ENCODE data around the gene COX20. TPM values are rescaled to one million over a fixed set of nuclear protein-coding genes. Genes with fewer than 3 reads are reported as not detected.

COX20 gene
- total and polyA plus RNA-seq, 2 of the 8 experiments (the other 6 are each of a cell fraction or from before 2014, with no cell fraction given) = 17.5 to 28.8 TPM

- H3K56ac ChIP-seq (replicated peaks; ENCODE audit: insufficient read length, low read depth, low read length) = no peak overlapping the region
- H3K27ac ChIP-seq (ENCODE audit: low read depth, low read length) = no peak overlapping the region
- H2BK20ac ChIP-seq (ENCODE audit: low read length) = no peak overlapping the region
- no peaks in the 10 kb centered on the region for H3K79me1 ChIP-seq (ENCODE audit: low read depth, low read length)
- H3K14ac ChIP-seq (ENCODE audit: insufficient read length) = no peak overlapping the region
- H3K23me2 ChIP-seq (ENCODE audit: low read depth, low read length) = no peaks in the 10 kb centered on the region
- no peak overlapping the region for H4K91ac ChIP-seq (replicated peaks; ENCODE audit: insufficient read length, low read length)
- no peak overlapping the region for H2BK120ac ChIP-seq (replicated peaks; ENCODE audit: low read depth, low read length)
- H3K18ac ChIP-seq (ENCODE audit: extremely low read depth, low read length) = no peak overlapping the region
- no peaks in the 10 kb centered on the region for H3K36me3 ChIP-seq (ENCODE audit: control insufficient read depth in 2 of 4, insufficient read depth in 4 of 4, low read length in 3 of 4)
- 95% methylated on average over 4 of the region's 4 CpGs; no CpG with 5 or more reads in 1 of the 2 experiments for WGBS, 2 experiments (ENCODE audit: extremely low coverage in 1 of 2, insufficient coverage in 1 of 2, insufficient read length in 1 of 2, insufficient replicate concordance in 2 of 2, low coverage in 1 of 2, low lambda C conversion rate in 2 of 2, missing lambda C conversion rate in 1 of 2)
- DNase-seq (ENCODE audit: low read depth in 1 of 2, low spot score in 2 of 2) (no peak), FAIRE-seq (no peak)
- H3K9me3 ChIP-seq (ENCODE audit: insufficient read depth in 2 of 2, low read depth in 1 of 2, low read length in 1 of 2) = no peaks in the 10 kb centered on the region; a peak in 1 of 4 replicates
- no peak overlapping the region for H2AK5ac ChIP-seq (ENCODE audit: low read depth, low read length)
- H3K4me3 ChIP-seq (ENCODE audit: extremely low read depth in 1 of 4, insufficient read depth in 2 of 4, low read depth in 3 of 4, low read length in 4 of 4) = no peak overlapping the region
- POLR2A ChIA-PET (ENCODE audit: partially characterized antibody) = interaction anchor here (1.0 kb wide), 1 partner anchor 8 kb away, joined by 4 read pairs; no protein-coding TSS in a partner anchor
- peak overlapping the region; percentile 15; the same call in 1 of the 2 replicates for H2BK5ac ChIP-seq (ENCODE audit: low read depth, low read length)
- CTCF ChIA-PET (ENCODE audit: partially characterized antibody) = interaction anchor here (0.9 to 2.9 kb wide), 6 partner anchors 8 to 185 kb away, joined by 3 to 14 read pairs (median 6); no protein-coding TSS in a partner anchor
- no peak overlapping the region for H4K5ac ChIP-seq (ENCODE audit: insufficient read length, low read depth, low read length)
- H2BK12ac ChIP-seq (ENCODE audit: low read depth, low read length) = no peak overlapping the region; the same call in 1 of the 2 replicates
- no peaks in the 10 kb centered on the region for H3K27me3 ChIP-seq (replicated peaks in 1 of 4; ENCODE audit: control insufficient read depth in 3 of 4, extremely low read depth in 1 of 4, insufficient read depth in 3 of 4, low read length in 3 of 4)
- H2AFZ ChIP-seq (ENCODE audit: low read length) = no peak overlapping the region
- no peaks in the 10 kb centered on the region for H4K20me1 ChIP-seq (replicated peaks in 1 of 2; ENCODE audit: control insufficient read depth in 1 of 2, insufficient read depth in 2 of 2, low read length in 2 of 2)
- H4K8ac ChIP-seq (ENCODE audit: extremely low read depth, insufficient read depth, low read length) = no peak overlapping the region
- no peak overlapping the region for H3K23ac ChIP-seq (ENCODE audit: insufficient read length)
- no peaks in the 10 kb centered on the region for H3K79me2 ChIP-seq (ENCODE audit: control insufficient read depth in 1 of 2, insufficient read depth in 2 of 2, low read length in 2 of 2)
- no peak overlapping the region for H3K9ac ChIP-seq (replicated peaks in 1 of 4; ENCODE audit: extremely low read depth in 1 of 4, low read depth in 3 of 4, low read length in 3 of 4)
- no peak overlapping the region for H3K4me2 ChIP-seq (ENCODE audit: insufficient read depth in 1 of 2, low read depth in 2 of 2, low read length in 2 of 2)
- no peak overlapping the region for H2BK15ac ChIP-seq (ENCODE audit: low read length)
- H3K4me1 ChIP-seq (replicated peaks in 1 of 4; ENCODE audit: control insufficient read depth in 3 of 4, insufficient read depth in 4 of 4, low read length in 3 of 4) = peaks cover 0 to 8% (median 3%) of the 10 kb centered on the region in 4 experiments; a peak in 4 of 7 replicates
- H3K4ac ChIP-seq (replicated peaks; ENCODE audit: insufficient read length, low read depth, low read length) = no peak overlapping the region
- TF ChIP-seq BACH1 (IDR thresholded peaks at IDR 0.05; ENCODE audit: low read length) (no peak), YY1 (IDR thresholded peaks at IDR 0.05; ENCODE audit: low read depth, low read length) (no peak), USF2 (IDR thresholded peaks at IDR 0.05; ENCODE audit: low read length) (no peak), KDM4A (IDR thresholded peaks at IDR 0.05; ENCODE audit: low read depth, low read length, severe bottlenecking) (no peak), KDM5A (IDR thresholded peaks at IDR 0.05; ENCODE audit: low read length) (no peak), POLR2AphosphoS5 (IDR thresholded peaks at IDR 0.05; ENCODE audit: low read depth, low read length) (no peak), NANOG (IDR thresholded peaks at IDR 0.05; ENCODE audit: insufficient read depth, low read depth, low read length, poor library complexity, severe bottlenecking) (no peak), TEAD4 (IDR thresholded peaks at IDR 0.05; ENCODE audit: low read depth, low read length) (no peak), POU5F1 (IDR thresholded peaks at IDR 0.05; ENCODE audit: low read depth, low read length) (no peak), EZH2 (IDR thresholded peaks at IDR 0.05; ENCODE audit: low read depth, low read length, severe bottlenecking) (no peak), E2F6 (IDR thresholded peaks at IDR 0.05) (no peak), CHD1 (IDR thresholded peaks at IDR 0.05; ENCODE audit: low read depth, low read length) (no peak), TAF7 (optimal IDR thresholded peaks at IDR 0.05; ENCODE audit: borderline replicate concordance, low read depth, low read length) (no peak)
These were observed 46.2 kb upstream of the COX20 start for GRCh38 chr1:244789276-244789580.

Data from H1 (cell line).